Measurements from ENCODE around the gene ABCB4.
"Not testable (repeated sequence)": the region's sequence is repeated elsewhere in the genome, so short reads cannot be mapped to it uniquely, and the experiment has no call there.

ABCB4 gene

GRCh38 chr7:87474533-87475358 lies 734 bp downstream of the ABCB4 start:
- no peak for DNase-seq

- DNase-seq = no peak
Measured at GRCh38 chr7:87473986-87474385, 1.5 kb downstream of the ABCB4 start.

- no peak for DNase-seq
Measured at GRCh38 chr7:87473192-87473591, 2.3 kb downstream of the ABCB4 start.

- DNase-seq = no peak
Measured at GRCh38 chr7:87471473-87471872, 4.0 kb downstream of the ABCB4 start.

GRCh38 chr7:87469204-87469603 lies 6.3 kb downstream of the ABCB4 start:
- DNase-seq = not testable (repeated sequence)

- DNase-seq = not testable (repeated sequence)
Measured at GRCh38 chr7:87465534-87465880, 10.0 kb downstream of the ABCB4 start.

- DNase-seq = not testable (repeated sequence)
Measured at GRCh38 chr7:87464830-87465533, 10.5 kb downstream of the ABCB4 start.

- no peak for DNase-seq
Measured at GRCh38 chr7:87463982-87464381, 11.5 kb downstream of the ABCB4 start.

GRCh38 chr7:87460444-87460843 lies 15.0 kb downstream of the ABCB4 start:
- not testable (repeated sequence) for DNase-seq

GRCh38 chr7:87459941-87460340 lies 15.5 kb downstream of the ABCB4 start:
- no peak for DNase-seq

- no peak for DNase-seq
Measured at GRCh38 chr7:87458148-87458547, 17.3 kb downstream of the ABCB4 start.

GRCh38 chr7:87456247-87456646 lies 19.2 kb downstream of the ABCB4 start:
- DNase-seq = no peak

- DNase-seq = no peak
Measured at GRCh38 chr7:87452279-87452678, 23.2 kb downstream of the ABCB4 start.

GRCh38 chr7:87451187-87451586 lies 24.3 kb downstream of the ABCB4 start:
- DNase-seq = no peak

GRCh38 chr7:87450706-87451105 lies 24.8 kb downstream of the ABCB4 start:
- DNase-seq = no peak

- DNase-seq = no peak
Measured at GRCh38 chr7:87448388-87448787, 27.1 kb downstream of the ABCB4 start.

- DNase-seq = no peak
Measured at GRCh38 chr7:87447116-87447635, 28.3 kb downstream of the ABCB4 start.

- no peak for DNase-seq
Measured at GRCh38 chr7:87445897-87446296, 29.6 kb downstream of the ABCB4 start.

- DNase-seq = no peak
Measured at GRCh38 chr7:87435546-87435945, 39.9 kb downstream of the ABCB4 start.

GRCh38 chr7:87432536-87432935 lies 42.9 kb downstream of the ABCB4 start:
- no peak for DNase-seq

- DNase-seq = no peak
Measured at GRCh38 chr7:87427288-87427687, 48.2 kb downstream of the ABCB4 start.

- DNase-seq = no peak
Measured at GRCh38 chr7:87426160-87426559, 49.3 kb downstream of the ABCB4 start.

GRCh38 chr7:87424075-87424474 lies 51.4 kb downstream of the ABCB4 start:
- no peak for DNase-seq

GRCh38 chr7:87420173-87420572 lies 55.3 kb downstream of the ABCB4 start:
- no peak for DNase-seq
